Ectodermal cell (in vitro differentiated cells): ENCODE results near the gene NDST1.

Experiments used
- H3K27ac ChIP-seq: 2 replicates; pipeline ENCODE4 v1.7.0; 2013; ENCODE audit warnings: mild to moderate bottlenecking, low read depth, low read length; ENCODE audit not compliant: insufficient read depth, poor library complexity, severe bottlenecking
- H3K27me3 ChIP-seq: 2 replicates; pipeline ENCODE4 v1.7.0; 2013; ENCODE audit warnings: mild to moderate bottlenecking, low read length; ENCODE audit not compliant: insufficient read depth, control insufficient read depth, poor library complexity, severe bottlenecking
- H3K36me3 ChIP-seq: one replicate; pipeline ENCODE4 v1.7.0; 2013; ENCODE audit warnings: low read length; ENCODE audit not compliant: control insufficient read depth, insufficient read depth
- H3K4me1 ChIP-seq: one replicate; pipeline ENCODE4 v1.7.0; 2013; ENCODE audit warnings: low read length; ENCODE audit not compliant: control insufficient read depth, insufficient read depth
- H3K4me3 ChIP-seq: 2 replicates; pipeline ENCODE4 v1.7.0; 2013; ENCODE audit warnings: low read depth, low read length, control low read depth; ENCODE audit not compliant: insufficient read depth
- H3K9me3 ChIP-seq: 2 replicates; pipeline ENCODE4 v1.7.0; 2013; ENCODE audit warnings: mild to moderate bottlenecking, low read length, moderate library complexity; ENCODE audit not compliant: control insufficient read depth
- WGBS, 2 experiments: methylation state at CpG; one replicate each; pipeline ENCODE4 v1.1.7; 2013; ENCODE audit warnings: missing lambda C conversion rate in 2 of 2; 5-methylcytosine and 5-hydroxymethylcytosine counted together

Gene NDST1

DNA sequence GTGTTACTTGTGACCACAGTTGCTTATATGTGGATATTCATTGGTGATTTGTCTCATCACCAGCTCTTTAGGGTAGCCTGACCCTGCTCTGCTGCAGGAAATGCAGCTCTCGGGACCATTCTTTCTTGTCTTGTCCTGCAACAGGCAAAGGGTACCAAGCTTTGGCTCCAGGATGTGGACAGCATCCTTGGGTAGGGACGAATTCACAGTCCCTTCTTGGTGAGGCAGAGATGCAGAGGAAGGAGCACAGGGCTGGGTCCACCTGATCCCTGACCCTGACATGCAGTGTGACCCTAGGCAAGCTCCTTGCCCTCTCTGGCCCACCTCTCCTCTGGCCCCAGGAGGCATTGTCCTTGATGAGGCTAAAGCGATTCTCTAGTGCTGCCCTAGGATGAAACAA, 95.6 kb downstream of the NDST1 start:
- H3K9me3 ChIP-seq: no peaks in the 10 kb centered on the region
- no peaks in the 10 kb centered on the region for H3K36me3 ChIP-seq
- 91 to 93% methylated on average over 3 of the region's 3 CpGs for WGBS, 2 experiments
- H3K4me3 ChIP-seq: no peak overlapping the region
- no peaks in the 10 kb centered on the region for H3K27me3 ChIP-seq
- H3K27ac ChIP-seq: no peak overlapping the region
- no peaks in the 10 kb centered on the region for H3K4me1 ChIP-seq

DNA sequence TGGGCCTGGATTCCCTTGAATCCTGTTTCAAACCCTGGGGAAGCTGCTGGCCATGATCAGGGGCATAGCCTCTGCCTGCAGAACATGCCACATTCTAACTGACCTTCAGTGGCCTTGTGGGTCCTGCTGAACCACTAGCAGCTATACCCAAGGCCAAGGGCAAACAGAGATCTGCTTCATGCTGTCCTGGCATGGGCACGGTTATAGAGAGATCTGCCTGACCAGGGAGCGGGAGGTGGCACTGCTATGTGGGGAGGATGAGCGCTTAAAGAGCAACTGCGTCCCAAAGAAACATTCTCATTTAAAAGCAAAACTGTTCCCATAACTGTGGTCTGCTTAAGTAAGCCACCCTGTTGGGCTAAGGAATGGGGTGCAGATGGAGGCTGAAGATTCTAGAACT, 96.1 kb downstream of the NDST1 start:
- Histone ChIP-seq H3K4me3 (no peak overlapping the region), H3K4me1 (no peaks in the 10 kb centered on the region), H3K36me3 (no peaks in the 10 kb centered on the region), H3K27ac (no peak overlapping the region), H3K9me3 (no peaks in the 10 kb centered on the region), H3K27me3 (no peaks in the 10 kb centered on the region)
- WGBS, 2 experiments: 96 to 98% methylated on average over 4 of the region's 4 CpGs

DNA sequence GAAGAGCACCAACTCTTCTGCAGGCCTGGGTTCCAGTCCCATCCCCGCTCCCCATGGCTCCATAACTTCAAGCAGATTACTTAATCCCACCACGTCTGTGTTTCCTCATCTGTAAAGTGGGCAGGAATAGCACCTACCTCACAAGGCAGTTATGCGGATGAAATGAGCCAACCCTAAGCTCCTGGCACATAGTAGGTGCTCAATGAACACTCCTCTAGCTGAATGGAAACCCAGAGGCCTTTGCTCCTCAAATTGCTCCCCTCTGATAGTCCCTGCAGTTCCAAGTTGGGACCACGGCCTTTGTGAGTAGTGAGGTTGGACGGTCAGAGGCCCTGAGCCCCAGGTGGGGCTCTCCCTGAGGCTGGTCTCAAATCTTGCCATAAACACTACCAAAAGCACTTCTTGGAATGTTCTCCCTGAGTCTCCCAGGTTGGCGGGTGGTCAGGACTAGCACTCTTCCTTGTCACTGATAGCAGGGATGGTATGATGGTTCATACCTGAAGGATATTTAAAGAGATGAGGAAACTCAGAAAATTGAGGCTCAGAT, 97.0 kb downstream of the NDST1 start:
- Histone ChIP-seq H3K4me1 (no peaks in the 10 kb centered on the region), H3K9me3 (no peaks in the 10 kb centered on the region), H3K36me3 (no peaks in the 10 kb centered on the region), H3K27me3 (no peaks in the 10 kb centered on the region), H3K27ac (no peak overlapping the region), H3K4me3 (no peak overlapping the region)
- WGBS, 2 experiments: 85 to 92% methylated on average over 6 of the region's 6 CpGs

DNA sequence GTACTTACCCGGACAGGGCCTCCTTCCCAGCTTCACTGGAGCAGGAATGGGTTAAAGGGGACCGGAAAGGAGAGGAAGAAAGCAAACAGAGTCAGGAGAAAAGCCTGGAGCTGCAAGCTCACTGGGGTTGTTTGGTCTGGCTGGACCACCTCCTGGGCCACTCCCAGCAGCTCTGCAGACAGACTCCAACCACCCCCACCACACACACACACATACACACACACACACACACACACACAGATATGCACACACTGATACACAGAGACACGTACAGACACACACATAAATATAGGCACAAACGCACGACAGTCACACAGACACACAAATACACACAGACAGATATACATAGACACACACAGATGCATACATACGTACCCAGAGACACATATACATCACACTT, 97.6 kb downstream of the NDST1 start:
- Histone ChIP-seq H3K4me1 (no peaks in the 10 kb centered on the region), H3K4me3 (no peak overlapping the region), H3K27ac (no peak overlapping the region), H3K9me3 (no peaks in the 10 kb centered on the region), H3K36me3 (no peaks in the 10 kb centered on the region), H3K27me3 (no peaks in the 10 kb centered on the region)
- 58 to 63% methylated on average over 6 of the region's 6 CpGs for WGBS, 2 experiments

DNA sequence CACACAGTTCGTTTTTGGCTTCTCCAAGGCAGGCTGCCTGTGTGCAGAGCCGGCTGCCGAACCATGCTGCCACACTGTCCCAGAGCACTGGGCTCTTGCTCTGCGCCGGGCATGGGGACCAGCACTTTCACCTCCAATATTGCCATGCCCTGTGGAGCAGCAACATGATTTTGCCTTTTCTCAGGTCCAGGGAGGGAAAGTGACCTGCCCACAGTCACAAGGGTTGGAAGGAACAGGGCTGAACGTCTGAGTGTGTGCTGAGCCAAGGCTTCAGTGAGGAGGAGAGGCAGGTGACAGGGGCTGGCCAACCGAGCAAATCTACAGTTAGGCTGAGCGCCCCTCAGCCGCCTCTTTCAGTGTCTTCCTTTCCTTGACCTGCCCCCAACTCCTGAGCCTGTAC, 98.5 kb downstream of the NDST1 start:
- 69 to 77% methylated on average over 9 of the region's 9 CpGs for WGBS, 2 experiments
- H3K4me1 ChIP-seq: no peaks in the 10 kb centered on the region

DNA sequence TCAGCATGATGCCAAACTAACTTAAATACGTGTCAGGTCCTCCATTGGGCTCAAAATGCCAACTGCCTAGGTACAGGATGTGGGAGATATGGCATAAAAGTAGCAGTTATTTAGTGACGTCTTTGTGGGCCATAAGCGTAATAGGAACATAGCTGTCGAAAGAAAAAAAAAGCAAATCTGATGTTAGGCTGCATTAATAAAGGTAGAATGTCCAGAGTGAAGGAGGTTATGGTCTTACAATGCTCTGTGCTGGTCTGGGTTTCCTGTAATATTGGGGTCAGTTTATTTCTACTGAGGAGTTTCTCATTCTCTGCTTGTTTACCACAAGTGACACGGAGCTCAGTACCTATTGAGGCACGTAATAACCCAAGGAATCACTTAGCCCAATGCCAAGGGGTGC, 99.2 kb downstream of the NDST1 start:
- no peak overlapping the region for H3K4me3 ChIP-seq
- no peaks in the 10 kb centered on the region for H3K9me3 ChIP-seq
- 94 to 95% methylated on average over 6 of the region's 6 CpGs for WGBS, 2 experiments
- H3K27me3 ChIP-seq: no peaks in the 10 kb centered on the region
- no peaks in the 10 kb centered on the region for H3K36me3 ChIP-seq
- no peaks in the 10 kb centered on the region for H3K4me1 ChIP-seq
- H3K27ac ChIP-seq: no peak overlapping the region

More for the DNA sequence above, 98.5 kb downstream of the NDST1 start:
- Histone ChIP-seq H3K4me3 (no peak overlapping the region), H3K9me3 (no peaks in the 10 kb centered on the region), H3K36me3 (no peaks in the 10 kb centered on the region), H3K27me3 (no peaks in the 10 kb centered on the region), H3K27ac (no peak overlapping the region)
